ENCODE measurements around the gene STXBP1.

STXBP1 gene

GRCh38 chr9:127732444-127732843, 120.4 kb downstream of the STXBP1 start:
- no peak for DNase-seq
- Histone ChIP-seq H3K27ac (no peak overlapping the region), H3K36me3 (peaks cover 7% of the 10 kb centered on the region), H3K27me3 (ENCODE audit: insufficient read depth, low read depth, severe bottlenecking) (no peaks in the 10 kb centered on the region), H3K4me3 (ENCODE audit: low read depth, low read length) (no peak overlapping the region), H3K9me3 (ENCODE audit: severe bottlenecking) (no peaks in the 10 kb centered on the region)
- TF ChIP-seq CTCF (IDR thresholded peaks at IDR 0.05; ENCODE audit: low read depth, low read length) = no peak

- H3K36me3 ChIP-seq = peaks cover 7% of the 10 kb centered on the region
- no peak for TF ChIP-seq CTCF (IDR thresholded peaks at IDR 0.05; ENCODE audit: low read depth, low read length)
- H3K27ac ChIP-seq = no peak overlapping the region
- DNase-seq = no peak
- H3K4me3 ChIP-seq (ENCODE audit: low read depth, low read length) = no peak overlapping the region
- H3K27me3 ChIP-seq (ENCODE audit: insufficient read depth, low read depth, severe bottlenecking) = no peaks in the 10 kb centered on the region
- H3K9me3 ChIP-seq (ENCODE audit: severe bottlenecking) = no peaks in the 10 kb centered on the region
These were observed 121.5 kb downstream of the STXBP1 start for GRCh38 chr9:127733614-127734013.

GRCh38 chr9:127734247-127734746, 122.2 kb downstream of the STXBP1 start:
- Histone ChIP-seq H3K27ac (peak overlapping the region; percentile 97), H3K4me3 (ENCODE audit: low read depth, low read length) (peak overlapping the region; percentile 69), H3K27me3 (ENCODE audit: insufficient read depth, low read depth, severe bottlenecking) (no peaks in the 10 kb centered on the region), H3K9me3 (ENCODE audit: severe bottlenecking) (no peaks in the 10 kb centered on the region), H3K36me3 (peaks cover 7% of the 10 kb centered on the region)
- DNase-seq = peak; percentile 30
- no peak for TF ChIP-seq CTCF (IDR thresholded peaks at IDR 0.05; ENCODE audit: low read depth, low read length)

GRCh38 chr9:127734747-127735529, 122.9 kb downstream of the STXBP1 start, which contains the start of gene TOR2A:
Gene TOR2A (minus strand): TSS chr9:127735294. CDS start chr9:127735270, 24 bp downstream.
- Histone ChIP-seq H3K9me3 (ENCODE audit: severe bottlenecking) (no peaks in the 10 kb centered on the region), H3K27ac (peak within 1 kb of the TSS; percentile 97), H3K36me3 (peaks cover 7% of the 10 kb centered on the region), H3K4me3 (ENCODE audit: low read depth, low read length) (peak within 1 kb of the TSS; percentile 69), H3K27me3 (ENCODE audit: insufficient read depth, low read depth, severe bottlenecking) (no peaks in the 10 kb centered on the region)
- peak; percentile 98 for TF ChIP-seq CTCF (IDR thresholded peaks at IDR 0.05; ENCODE audit: low read depth, low read length)
- DNase-seq = peak; percentile 98

- H3K4me3 ChIP-seq (ENCODE audit: low read depth, low read length) = no peak overlapping the region
- no peaks in the 10 kb centered on the region for H3K27me3 ChIP-seq (ENCODE audit: insufficient read depth, low read depth, severe bottlenecking)
- no peak for DNase-seq
- H3K9me3 ChIP-seq (ENCODE audit: severe bottlenecking) = no peaks in the 10 kb centered on the region
- TF ChIP-seq CTCF (IDR thresholded peaks at IDR 0.05; ENCODE audit: low read depth, low read length) = no peak
- peaks cover 7% of the 10 kb centered on the region for H3K36me3 ChIP-seq
- H3K27ac ChIP-seq = no peak overlapping the region
These were observed 123.6 kb downstream of the STXBP1 start for GRCh38 chr9:127735530-127736185.

Data from WERI-Rb-1 (cell line).